HepG2 (cell line): ENCODE measurements around the gene BMP6.

Source experiments
- CTCF ChIP-seq: sonication (generic); formaldehyde crosslinking; IDR thresholded peaks from 2 replicates; pipeline ENCODE4 v1.5.0; 2020; ENCODE audit warnings: mild to moderate bottlenecking, missing genetic modification reagents, moderate library complexity
- KLF16 ChIP-seq, 2 experiments: sonication (generic) in 1 of 2; formaldehyde crosslinking in 1 of 2; IDR thresholded peaks; 2 replicates each; pipeline versions ENCODE4 v1.6.1 to v1.8.0; 2016 to 2023; ENCODE audit warnings: missing genetic modification reagents in 2 of 2, missing compliant biosample characterization in 1 of 2
- NPAS2 ChIP-seq: sonication (generic); formaldehyde crosslinking; IDR thresholded peaks from 2 replicates; pipeline ENCODE4 v1.8.0; 2022; ENCODE audit warnings: mild to moderate bottlenecking, missing genetic modification reagents, borderline replicate concordance
- ZFAT ChIP-seq: sonication (generic); formaldehyde crosslinking; conservative IDR thresholded peaks from 2 replicates; pipeline ENCODE4 v1.8.1; 2023; ENCODE audit warnings: missing genetic modification reagents, inconsistent platforms
- ZNF317 ChIP-seq: sonication (generic); formaldehyde crosslinking; IDR thresholded peaks from 2 replicates; pipeline ENCODE4 v1.5.0; 2020; ENCODE audit warnings: mild to moderate bottlenecking, missing genetic modification reagents
- ZNF670 ChIP-seq: sonication (generic); formaldehyde crosslinking; IDR thresholded peaks from 2 replicates; pipeline ENCODE4 v1.8.0; 2022; ENCODE audit warnings: mild to moderate bottlenecking, missing genetic modification reagents, borderline replicate concordance

- TF ChIP-seq KLF16 (CRISPR knock-in tag; IDR thresholded peaks at IDR 0.05) (no peak), ZNF670 (CRISPR knock-in tag) (no peak), ZFAT (CRISPR knock-in tag) (no peak), ZNF317 (CRISPR knock-in tag) (no peak), NPAS2 (CRISPR knock-in tag) (no peak), CTCF (no peak)
Observed at GRCh38 chr6:7706269-7706668, 19.6 kb upstream of the BMP6 start.
